ENCODE data around the gene PFN3.

The PFN3 gene

DNA sequence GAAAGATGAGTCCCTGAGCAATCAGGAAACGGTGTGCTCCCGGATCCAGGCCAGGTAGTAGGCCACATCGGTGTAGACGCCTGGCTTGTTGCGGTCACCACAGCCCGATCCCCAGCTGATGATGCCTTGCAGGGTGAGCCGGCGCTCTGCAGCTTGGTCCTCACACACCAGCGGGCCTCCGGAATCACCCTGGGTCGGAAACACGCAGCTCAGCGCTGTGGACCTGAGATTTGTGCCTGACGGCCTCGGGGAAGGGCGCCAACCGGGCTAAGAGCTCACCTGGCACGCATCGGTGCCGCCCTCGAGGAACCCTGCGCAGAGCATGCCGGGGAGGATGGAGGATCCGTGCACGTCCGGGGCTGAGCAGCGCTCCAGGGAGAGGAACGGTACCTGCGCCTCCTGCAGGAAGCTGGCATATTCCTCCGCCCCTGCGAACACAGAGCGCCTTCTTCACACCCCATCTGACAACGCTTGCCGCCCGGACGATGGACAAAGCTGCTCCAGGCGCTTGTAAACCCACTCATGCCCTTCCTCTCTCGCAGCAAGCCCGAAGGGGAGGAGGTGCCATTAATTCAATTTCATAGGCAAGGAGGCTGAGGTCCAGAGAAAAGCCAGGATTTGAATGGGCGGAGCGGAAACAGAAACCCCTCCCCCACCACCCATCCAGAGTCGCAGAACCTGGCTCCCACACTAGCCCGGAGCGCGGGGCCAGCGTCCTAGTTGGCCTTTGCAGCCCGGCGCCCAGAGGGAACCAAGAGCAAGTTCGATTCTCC lies 2.0 kb upstream of the PFN3 start:
- H4K20me1 ChIP-seq (ENCODE audit: control insufficient read depth, insufficient read depth, low read depth, low read length): no peaks in the 10 kb centered on the region
- H3K4me3 ChIP-seq (ENCODE audit: low read length): peak overlapping the region; percentile 69
- H3K4me1 ChIP-seq (ENCODE audit: control insufficient read depth, low read length): peaks cover 31% of the 10 kb centered on the region
- no peaks in the 10 kb centered on the region for H3K9me3 ChIP-seq (ENCODE audit: control insufficient read depth, insufficient read depth, low read length)
- TF ChIP-seq, protein P1, sequence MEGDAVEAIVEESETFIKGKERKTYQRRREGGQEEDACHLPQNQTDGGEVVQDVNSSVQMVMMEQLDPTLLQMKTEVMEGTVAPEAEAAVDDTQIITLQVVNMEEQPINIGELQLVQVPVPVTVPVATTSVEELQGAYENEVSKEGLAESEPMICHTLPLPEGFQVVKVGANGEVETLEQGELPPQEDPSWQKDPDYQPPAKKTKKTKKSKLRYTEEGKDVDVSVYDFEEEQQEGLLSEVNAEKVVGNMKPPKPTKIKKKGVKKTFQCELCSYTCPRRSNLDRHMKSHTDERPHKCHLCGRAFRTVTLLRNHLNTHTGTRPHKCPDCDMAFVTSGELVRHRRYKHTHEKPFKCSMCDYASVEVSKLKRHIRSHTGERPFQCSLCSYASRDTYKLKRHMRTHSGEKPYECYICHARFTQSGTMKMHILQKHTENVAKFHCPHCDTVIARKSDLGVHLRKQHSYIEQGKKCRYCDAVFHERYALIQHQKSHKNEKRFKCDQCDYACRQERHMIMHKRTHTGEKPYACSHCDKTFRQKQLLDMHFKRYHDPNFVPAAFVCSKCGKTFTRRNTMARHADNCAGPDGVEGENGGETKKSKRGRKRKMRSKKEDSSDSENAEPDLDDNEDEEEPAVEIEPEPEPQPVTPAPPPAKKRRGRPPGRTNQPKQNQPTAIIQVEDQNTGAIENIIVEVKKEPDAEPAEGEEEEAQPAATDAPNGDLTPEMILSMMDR (IDR thresholded peaks at IDR 0.05; ENCODE audit: low read depth, low read length, poor library complexity, severe bottlenecking): no peak
- 0 out of 2 replicates have a peak, but pooled peaks have one; percentile 10 for TF ChIP-seq EZH2phosphoT487 (IDR thresholded peaks at IDR 0.05; ENCODE audit: borderline replicate concordance, low read length)
- peaks cover 35% of the 10 kb centered on the region for H3K27me3 ChIP-seq (ENCODE audit: control insufficient read depth, low read length)
- no peaks in the 10 kb centered on the region for H3K9me2 ChIP-seq (replicated peaks; ENCODE audit: control insufficient read depth, low read length)
- no peaks in the 10 kb centered on the region for H3K36me3 ChIP-seq (ENCODE audit: control insufficient read depth, low read length)
- H3K79me2 ChIP-seq (ENCODE audit: control insufficient read depth, low read length): no peaks in the 10 kb centered on the region
- H3K27ac ChIP-seq (ENCODE audit: low read depth, low read length): no peak overlapping the region
- H3F3A ChIP-seq (ENCODE audit: control insufficient read depth, insufficient read depth): peaks cover 3% of the 10 kb centered on the region
- H3K4me2 ChIP-seq (ENCODE audit: low read length): peak overlapping the region; percentile 78

DNA sequence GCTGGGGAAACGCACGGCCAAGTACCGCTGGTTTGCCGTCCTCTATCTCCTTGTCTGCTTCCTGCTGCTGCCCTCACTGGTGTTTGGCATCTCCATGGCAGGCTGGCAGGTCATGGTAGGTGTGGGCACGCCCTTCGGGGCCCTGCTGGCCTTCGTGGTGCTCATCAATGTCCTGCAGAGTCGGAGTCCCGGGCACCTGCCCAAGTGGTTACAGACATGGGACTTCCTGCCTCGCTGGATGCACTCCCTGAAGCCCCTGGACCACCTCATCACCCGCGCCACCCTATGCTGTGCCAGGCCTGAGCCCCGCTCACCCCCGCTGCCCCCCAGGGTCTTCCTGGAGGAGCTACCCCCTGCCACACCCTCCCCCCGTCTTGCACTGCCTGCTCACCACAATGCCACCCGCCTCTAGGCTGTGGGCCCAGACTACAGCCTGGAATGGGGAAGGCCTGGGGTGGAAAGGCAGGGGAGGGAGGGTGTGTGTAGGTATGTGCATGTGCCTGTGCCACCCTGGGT lies 2.5 kb downstream of the PFN3 start:
- H3K27ac ChIP-seq (ENCODE audit: low read depth, low read length): no peak overlapping the region
- H4K20me1 ChIP-seq (ENCODE audit: control insufficient read depth, insufficient read depth, low read depth, low read length): no peaks in the 10 kb centered on the region
- H3K4me2 ChIP-seq (ENCODE audit: low read length): no peak overlapping the region
- H3K27me3 ChIP-seq (ENCODE audit: control insufficient read depth, low read length): peaks cover 20% of the 10 kb centered on the region
- H3K4me3 ChIP-seq (ENCODE audit: low read length): no peak overlapping the region
- no peaks in the 10 kb centered on the region for H3K79me2 ChIP-seq (ENCODE audit: control insufficient read depth, low read length)
- peaks cover 3% of the 10 kb centered on the region for H3F3A ChIP-seq (ENCODE audit: control insufficient read depth, insufficient read depth)
- no peaks in the 10 kb centered on the region for H3K36me3 ChIP-seq (ENCODE audit: control insufficient read depth, low read length)
- TF ChIP-seq EZH2phosphoT487 (IDR thresholded peaks at IDR 0.05; ENCODE audit: borderline replicate concordance, low read length): no peak
- TF ChIP-seq, protein P1 (IDR thresholded peaks at IDR 0.05; ENCODE audit: low read depth, low read length, poor library complexity, severe bottlenecking): no peak
- peaks cover 17% of the 10 kb centered on the region for H3K4me1 ChIP-seq (ENCODE audit: control insufficient read depth, low read length)
- H3K9me3 ChIP-seq (ENCODE audit: control insufficient read depth, insufficient read depth, low read length): no peaks in the 10 kb centered on the region
- H3K9me2 ChIP-seq (replicated peaks; ENCODE audit: control insufficient read depth, low read length): no peaks in the 10 kb centered on the region

DNA sequence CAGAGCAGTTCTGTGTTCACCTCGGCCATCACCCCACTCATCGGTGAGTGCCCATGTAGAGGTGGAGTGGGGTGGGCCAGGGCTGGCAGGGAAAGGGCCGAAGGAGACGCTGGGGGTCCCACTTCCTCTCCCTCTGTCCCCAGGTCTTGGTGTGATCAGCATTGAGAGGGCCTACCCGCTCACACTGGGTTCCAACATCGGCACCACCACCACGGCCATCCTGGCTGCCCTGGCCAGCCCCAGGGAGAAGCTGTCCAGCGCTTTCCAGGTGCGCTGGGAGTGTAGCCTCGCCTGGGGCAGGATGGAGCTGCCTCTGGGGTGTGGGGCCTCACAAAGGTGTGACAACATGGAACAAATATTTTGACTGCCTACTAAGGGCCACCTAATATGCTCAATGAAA lies 3.7 kb downstream of the PFN3 start:
- Histone ChIP-seq H3K9me2 (replicated peaks; ENCODE audit: control insufficient read depth, low read length) (no peaks in the 10 kb centered on the region), H3K27me3 (ENCODE audit: control insufficient read depth, low read length) (peaks cover 9% of the 10 kb centered on the region), H3K79me2 (ENCODE audit: control insufficient read depth, low read length) (no peaks in the 10 kb centered on the region), H3K4me2 (ENCODE audit: low read length) (no peak overlapping the region), H3F3A (ENCODE audit: control insufficient read depth, insufficient read depth) (peaks cover 3% of the 10 kb centered on the region), H3K9me3 (ENCODE audit: control insufficient read depth, insufficient read depth, low read length) (no peaks in the 10 kb centered on the region), H3K27ac (ENCODE audit: low read depth, low read length) (no peak overlapping the region), H3K4me3 (ENCODE audit: low read length) (no peak overlapping the region), H3K4me1 (ENCODE audit: control insufficient read depth, low read length) (peaks cover 15% of the 10 kb centered on the region), H4K20me1 (ENCODE audit: control insufficient read depth, insufficient read depth, low read depth, low read length) (no peaks in the 10 kb centered on the region), H3K36me3 (ENCODE audit: control insufficient read depth, low read length) (no peaks in the 10 kb centered on the region)
- TF ChIP-seq EZH2phosphoT487 (IDR thresholded peaks at IDR 0.05; ENCODE audit: borderline replicate concordance, low read length): no peak
- TF ChIP-seq, protein P1 (IDR thresholded peaks at IDR 0.05; ENCODE audit: low read depth, low read length, poor library complexity, severe bottlenecking): no peak

Measured in DOHH2 (cell line).